ENCODE measurements around the gene CAPZA1.

Gene CAPZA1

DNA sequence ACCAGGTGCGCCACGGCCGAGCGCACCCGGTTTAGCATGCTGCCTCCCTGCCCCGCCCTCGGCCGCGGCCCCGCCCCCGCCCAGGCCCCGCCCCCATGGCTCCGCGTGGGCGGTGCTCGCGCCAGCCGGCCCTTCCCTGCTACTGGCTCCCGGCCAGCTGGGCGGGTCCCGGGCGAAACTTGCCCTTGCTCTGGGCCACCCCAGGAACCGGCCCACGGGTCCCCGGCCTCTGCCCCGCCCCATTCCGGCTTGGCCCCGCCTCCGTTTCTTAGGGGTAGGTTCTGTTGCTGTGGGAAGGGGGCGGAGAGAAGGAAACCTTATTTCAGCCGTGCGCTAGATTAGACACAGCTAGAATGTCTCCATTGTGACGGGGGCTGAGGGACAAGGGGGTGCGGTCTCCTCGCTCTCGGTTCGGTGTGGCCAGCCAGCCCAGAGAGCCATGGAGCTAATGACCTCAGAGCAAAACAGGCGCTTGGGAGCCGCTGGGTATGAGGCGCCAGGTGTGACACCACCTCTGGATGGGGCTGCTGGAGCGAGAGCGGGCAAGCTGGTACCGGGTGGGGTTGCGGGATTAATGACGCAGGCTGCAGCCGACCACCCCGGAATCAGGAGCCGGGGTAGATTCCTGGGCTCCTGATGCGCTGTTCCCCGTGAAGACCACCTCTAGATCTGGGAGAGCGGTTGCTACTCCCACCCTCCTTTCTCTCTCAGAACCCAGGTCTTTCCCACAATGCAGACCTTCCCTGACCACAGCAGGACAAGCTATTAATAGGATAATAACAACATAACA, 95.8 kb downstream of the CAPZA1 start, which contains the start of gene PPM1J:
Gene PPM1J, minus strand, starts transcription at position 69 of the 790 bp plus-strand sequence. Its CDS starts 31 bp downstream, at position 38.
- peak; percentile 91 for DNase-seq

GRCh38 chr1:112716133-112716720, 96.6 kb downstream of the CAPZA1 start:
- peak; percentile 86 for DNase-seq

- DNase-seq: no peak
Measured at GRCh38 chr1:112717263-112717873, 97.7 kb downstream of the CAPZA1 start.

GRCh38 chr1:112718691-112719418, 99.2 kb downstream of the CAPZA1 start:
- DNase-seq: peak; percentile 67

DNA sequence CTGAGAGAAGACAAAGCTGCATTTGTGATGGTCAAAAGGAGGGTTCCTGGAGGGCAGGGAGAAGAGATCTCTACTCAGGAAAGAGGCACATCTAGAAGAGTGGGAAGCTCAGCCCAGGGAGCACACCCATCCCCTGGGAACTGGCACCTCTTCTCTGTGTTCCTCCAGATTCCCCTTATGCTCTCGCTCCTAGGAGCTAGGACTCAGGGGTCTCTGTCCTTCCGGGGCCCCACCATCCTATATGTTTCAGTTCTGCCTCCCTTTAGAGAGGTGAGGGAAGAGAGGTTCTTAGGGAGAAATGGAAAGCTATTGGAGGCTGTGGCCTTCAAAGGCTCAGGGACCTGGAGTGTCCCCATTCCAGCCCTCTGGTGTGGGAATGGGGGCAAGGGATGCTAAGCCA, 100.1 kb downstream of the CAPZA1 start:
- no peak for DNase-seq

GRCh38 chr1:112720800-112721199, 101.2 kb downstream of the CAPZA1 start:
- no peak for DNase-seq

All from fibroblast of skin of back (primary cell).